ENCODE data around the gene CFD. TPM values are rescaled to one million over a fixed set of nuclear protein-coding genes. Genes with fewer than 3 reads are reported as not detected.

The CFD gene
- total RNA-seq, 2 donors from 2014 or later, result 1.9 to 5.3 TPM

- no peaks in the 10 kb centered on the region for H3K9me3 ChIP-seq (ENCODE audit: control insufficient read depth, low read length, poor library complexity, severe bottlenecking)
- H3K4me1 Mint-ChIP-seq, result peaks cover 27% of the 10 kb centered on the region
- H3K36me3 Mint-ChIP-seq (ENCODE audit: low read depth), result peaks cover 6% of the 10 kb centered on the region
- peak in 1 of 3 donors; percentile 39 for DNase-seq
- peak overlapping the region; percentile 89 for H3K27ac Mint-ChIP-seq
- no peaks in the 10 kb centered on the region for H3K27me3 Mint-ChIP-seq
- no peak for ATAC-seq
- peak overlapping the region; percentile 92 for H3K4me3 Mint-ChIP-seq
Observed at GRCh38 chr19:912181-913079, 53.0 kb downstream of the CFD start.

Other genes starting within 250 kb of the CFD start
- gene POLRMT, start 226.1 kb upstream of the CFD start, total RNA-seq, result 10 to 100 TPM; 61.3 to 64.7 TPM
- gene FGF22, start 219.8 kb upstream of the CFD start, total RNA-seq, result under 1 TPM; 0.65 to 0.68 TPM
- gene RNF126, start 196.4 kb upstream of the CFD start, total RNA-seq, result 100 to 1,000 TPM; 105 to 126 TPM
- 1 to 10 TPM; 1.3 to 2.0 TPM for gene FSTL3, start 183.3 kb upstream of the CFD start, total RNA-seq
- gene PRSS57, start 164.2 kb upstream of the CFD start, total RNA-seq, result not detected
- not detected for gene PALM, start 150.7 kb upstream of the CFD start, total RNA-seq
- gene MISP, start 108.6 kb upstream of the CFD start, total RNA-seq, result not detected
- gene PTBP1, start 62.2 kb upstream of the CFD start, total RNA-seq, result 100 to 1,000 TPM; 334 to 341 TPM
- not detected for gene PLPPR3, start 37.7 kb upstream of the CFD start, total RNA-seq
- 1 to 10 TPM in 1 of 2 donors, under 1 TPM in 1; 0.90 to 1.2 TPM for gene AZU1, start 31.8 kb upstream of the CFD start, total RNA-seq
- not detected for gene PRTN3, start 18.7 kb upstream of the CFD start, total RNA-seq
- gene ELANE, start 7.4 kb upstream of the CFD start, total RNA-seq, result not detected
- gene MED16, start 33.5 kb downstream of the CFD start, total RNA-seq, result 10 to 100 TPM; 59.6 to 71.3 TPM
- gene RNU6-9, start 33.8 kb downstream of the CFD start, total RNA-seq, result not detected
- 100 to 1,000 TPM; 233 to 243 TPM for gene R3HDM4, start 53.6 kb downstream of the CFD start, total RNA-seq
- under 1 TPM; 0.94 to 0.99 TPM for gene KISS1R, start 57.7 kb downstream of the CFD start, total RNA-seq
- 10 to 100 TPM in 1 of 2 donors, 1 to 10 TPM in 1; 8.1 to 11.8 TPM for gene ARID3A, start 66.4 kb downstream of the CFD start, total RNA-seq
- 10 to 100 TPM; 18.2 to 42.8 TPM for gene WDR18, start 124.7 kb downstream of the CFD start, total RNA-seq
- gene GRIN3B, start 140.8 kb downstream of the CFD start, total RNA-seq, result 1 to 10 TPM in 1 of 2 donors, not detected in 1; 1.8 TPM
- 100 to 1,000 TPM; 270 to 318 TPM for gene TMEM259, start 161.5 kb downstream of the CFD start, total RNA-seq
- gene RNU6-2, start 161.9 kb downstream of the CFD start, total RNA-seq, result not detected
- 100 to 1,000 TPM; 263 to 301 TPM for gene CNN2, start 166.9 kb downstream of the CFD start, total RNA-seq
- 100 to 1,000 TPM; 107 to 112 TPM for gene ABCA7, start 180.4 kb downstream of the CFD start, total RNA-seq
- 100 to 1,000 TPM; 603 to 646 TPM for gene ARHGAP45, start 207.5 kb downstream of the CFD start, total RNA-seq
- gene POLR2E, start 235.7 kb downstream of the CFD start, total RNA-seq, result 10 to 100 TPM; 63.8 to 81.4 TPM
- 100 to 1,000 TPM; 184 to 187 TPM for gene GPX4, start 244.3 kb downstream of the CFD start, total RNA-seq

Measured in T-helper 17 cell (primary cell).